ENCODE data around the gene LCAT. TPM values are rescaled to one million over a fixed set of nuclear protein-coding genes. Genes with fewer than 3 reads are reported as not detected.
A peak's percentile ranks its signal among the peaks of the same experiment; 100 is the strongest.

The LCAT gene
- polyA plus RNA-seq, 1 of the 3 experiments (the other 2 are of a cell fraction): 11.1 TPM

DNA sequence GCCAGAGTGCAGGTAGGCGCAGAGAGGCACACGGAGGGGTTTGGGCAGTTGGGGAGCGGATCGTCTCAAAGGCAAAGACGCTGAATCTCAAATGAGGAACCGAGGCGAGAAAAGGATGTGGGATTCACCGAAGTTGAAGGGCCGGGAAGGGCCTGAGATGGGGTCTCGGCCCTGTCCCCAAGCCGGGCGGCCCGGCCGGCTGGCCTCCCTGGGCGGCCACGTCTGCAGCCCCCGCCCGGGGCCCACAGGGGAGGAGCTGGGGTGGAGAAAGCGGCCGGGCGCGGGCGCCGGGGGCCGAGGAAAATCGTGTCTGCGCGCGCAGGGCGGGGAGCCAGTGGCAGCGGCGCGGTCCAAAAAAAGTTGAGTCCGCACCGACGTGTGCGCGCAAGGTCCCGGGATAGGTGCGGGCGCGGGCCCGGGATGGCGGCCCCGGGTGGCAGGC, 24.1 kb upstream of the LCAT start:
- Histone ChIP-seq H3K4me2 (peak overlapping the region; percentile 96), H3K9me3 (no peaks in the 10 kb centered on the region), H4K20me1 (ENCODE audit: insufficient read depth) (peaks cover 39% of the 10 kb centered on the region), H3K4me3 (ENCODE audit: low read depth in 2 of 2, low read length in 1 of 2) (peak overlapping the region; percentile 73 to 79), H3K79me2 (ENCODE audit: insufficient read depth) (peaks cover 54% of the 10 kb centered on the region), H3K9ac (peak overlapping the region; percentile 96), H3K36me3 (replicated peaks in 1 of 2; ENCODE audit: control insufficient read depth in 1 of 2, insufficient read depth in 2 of 2, low read length in 1 of 2) (peaks cover 14 to 18% of the 10 kb centered on the region in 2 experiments), H3K27ac (ENCODE audit: low read depth in 2 of 2, low read length in 1 of 2) (peak overlapping the region; percentile 61 to 73), H2AFZ (ENCODE audit: low read depth) (peak overlapping the region; percentile 83; the same call in 1 of the 2 replicates), H3K9me2 (no peaks in the 10 kb centered on the region), H3K27me3 (ENCODE audit: insufficient read depth) (no peaks in the 10 kb centered on the region), H3F3A (replicated peaks; ENCODE audit: insufficient read depth) (peaks cover 4% of the 10 kb centered on the region), H3K4me1 (ENCODE audit: control insufficient read depth in 1 of 2, insufficient read depth in 2 of 2, low read depth in 1 of 2, low read length in 1 of 2) (peaks cover 15 to 32% of the 10 kb centered on the region in 2 experiments; a peak in 3 of 4 replicates)
- ChIA-PET POLR2A (no interaction called here), CTCF (interaction anchor here (0.6 to 1.0 kb wide), 3 partner anchors 151 to 406 kb away, joined by 3 read pairs; partner anchors contain the start of gene CTCF)
- WGBS (ENCODE audit: low lambda C conversion rate): 7% methylated on average over 28 of the region's 45 CpGs
- TF ChIP-seq NRF1 (IDR thresholded peaks at IDR 0.05; ENCODE audit: low read depth, low read length) (no peak), MEF2A (IDR thresholded peaks at IDR 0.05; ENCODE audit: borderline replicate concordance, low read depth) (no peak), RCOR1 (IDR thresholded peaks at IDR 0.05; ENCODE audit: low read length) (no peak), TCF12 (IDR thresholded peaks at IDR 0.05) (no peak), TAF1 (IDR thresholded peaks at IDR 0.05; ENCODE audit: borderline replicate concordance, low read depth, low read length) (peak; percentile 22; the same call in 1 of the 2 replicates), SIN3A (IDR thresholded peaks at IDR 0.05; ENCODE audit: borderline replicate concordance, low read depth, low read length) (peak; percentile 22; the same call in 1 of the 2 replicates)
- peak; percentile 82 for DNase-seq

- no peak overlapping the region for H2AFZ ChIP-seq (ENCODE audit: low read depth)
- H3F3A ChIP-seq (replicated peaks; ENCODE audit: insufficient read depth): peaks cover 4% of the 10 kb centered on the region
- peak overlapping the region; percentile 96 for H3K4me2 ChIP-seq
- H3K27me3 ChIP-seq (ENCODE audit: insufficient read depth): no peaks in the 10 kb centered on the region
- peaks cover 44% of the 10 kb centered on the region for H4K20me1 ChIP-seq (ENCODE audit: insufficient read depth)
- H3K36me3 ChIP-seq (replicated peaks in 1 of 2; ENCODE audit: control insufficient read depth in 1 of 2, insufficient read depth in 2 of 2, low read length in 1 of 2): peaks cover 20 to 21% of the 10 kb centered on the region in 2 experiments
- H3K4me1 ChIP-seq (ENCODE audit: control insufficient read depth in 1 of 2, insufficient read depth in 2 of 2, low read depth in 1 of 2, low read length in 1 of 2): peaks cover 15 to 32% of the 10 kb centered on the region in 2 experiments; a peak in 3 of 4 replicates
- 53% methylated on average over 15 of the region's 18 CpGs for WGBS (ENCODE audit: low lambda C conversion rate)
- H3K27ac ChIP-seq (ENCODE audit: low read depth in 2 of 2, low read length in 1 of 2): peak overlapping the region; percentile 34 to 73
- TF ChIP-seq JUND (IDR thresholded peaks at IDR 0.05) (no peak), TEAD4 (IDR thresholded peaks at IDR 0.05; ENCODE audit: borderline replicate concordance, insufficient read depth) (no peak), EZH2phosphoT487 (IDR thresholded peaks at IDR 0.05; ENCODE audit: borderline replicate concordance, low read depth) (no peak), FOSL2 (IDR thresholded peaks at IDR 0.05; ENCODE audit: borderline replicate concordance, low read depth) (no peak), EP300 (IDR thresholded peaks at IDR 0.05; ENCODE audit: borderline replicate concordance in 1 of 2, low read depth in 1 of 2, low read length in 1 of 2) (no peak), GABPA (IDR thresholded peaks at IDR 0.05; ENCODE audit: low read depth) (no peak), CHD2 (IDR thresholded peaks at IDR 0.05; ENCODE audit: low read length, partially characterized antibody) (no peak), USF2 (IDR thresholded peaks at IDR 0.05; ENCODE audit: borderline replicate concordance, low read depth, low read length) (no peak), SIN3A (IDR thresholded peaks at IDR 0.05; ENCODE audit: borderline replicate concordance, low read depth, low read length) (no peak)
- TF ChIP-seq, protein P1, sequence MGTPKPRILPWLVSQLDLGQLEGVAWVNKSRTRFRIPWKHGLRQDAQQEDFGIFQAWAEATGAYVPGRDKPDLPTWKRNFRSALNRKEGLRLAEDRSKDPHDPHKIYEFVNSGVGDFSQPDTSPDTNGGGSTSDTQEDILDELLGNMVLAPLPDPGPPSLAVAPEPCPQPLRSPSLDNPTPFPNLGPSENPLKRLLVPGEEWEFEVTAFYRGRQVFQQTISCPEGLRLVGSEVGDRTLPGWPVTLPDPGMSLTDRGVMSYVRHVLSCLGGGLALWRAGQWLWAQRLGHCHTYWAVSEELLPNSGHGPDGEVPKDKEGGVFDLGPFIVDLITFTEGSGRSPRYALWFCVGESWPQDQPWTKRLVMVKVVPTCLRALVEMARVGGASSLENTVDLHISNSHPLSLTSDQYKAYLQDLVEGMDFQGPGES (IDR thresholded peaks at IDR 0.05; ENCODE audit: low read depth, low read length): no peak
- peak overlapping the region; percentile 96 for H3K9ac ChIP-seq
- no peak for DNase-seq
- H3K4me3 ChIP-seq (ENCODE audit: low read depth in 2 of 2, low read length in 1 of 2): peak overlapping the region; percentile 73 to 79
- ChIA-PET CTCF (interaction anchor here (0.6 to 1.0 kb wide), 3 partner anchors 151 to 405 kb away, joined by 3 read pairs; partner anchors contain the start of gene CTCF), POLR2A (interaction anchor here (1.2 kb wide), 1 partner anchor 28 kb away, joined by 6 read pairs; no protein-coding TSS in a partner anchor)
- H3K9me3 ChIP-seq: no peaks in the 10 kb centered on the region
- no peaks in the 10 kb centered on the region for H3K9me2 ChIP-seq
- H3K79me2 ChIP-seq (ENCODE audit: insufficient read depth): peaks cover 60% of the 10 kb centered on the region
These were observed 23.4 kb upstream of the LCAT start for GRCh38 chr16:67967183-67967957.

All from SK-N-SH (cell line).